Heart left ventricle (tissue), 16 donors: ENCODE data around the gene KCNK7. TPM values are rescaled to one million over a fixed set of nuclear protein-coding genes. Genes with fewer than 3 reads are reported as not detected.

Source experiments
- ATAC-seq, 4 donors: fragments of 200-7000 bp; cut with Tn5 transposase; one replicate each; pipeline ENCODE4 v1.9.1; 2020 to 2022; ENCODE audit warnings: moderate library complexity in 4 of 4, mild to moderate bottlenecking in 3 of 4, moderate number of reproducible peaks in 1 of 4
- DNase-seq, 5 donors: peaks; one replicate each; pipeline ENCODE4 v3.0.0-alpha.2; 2020
- H3K27ac ChIP-seq, 12 donors: fragments of 200-600 bp; sonication (generic) in 4 of 12; one replicate each; pipeline versions ENCODE4 v1.5.0 to v1.8.0; 2016 to 2022; ENCODE audit warnings: mild to moderate bottlenecking in 2 of 12
- H3K27me3 ChIP-seq, 9 donors: fragments of 200-600 bp; sonication (generic) in 2 of 9; one replicate each; pipeline versions ENCODE4 v1.5.1 to v1.8.0; 2016 to 2022; ENCODE audit warnings: mild to moderate bottlenecking in 3 of 9
- H3K36me3 ChIP-seq, 9 donors: fragments of 200-600 bp; sonication (generic) in 2 of 9; one replicate each; pipeline versions ENCODE4 v1.5.0 to v1.8.0; 2018 to 2022; ENCODE audit warnings: mild to moderate bottlenecking in 2 of 9
- H3K4me1 ChIP-seq, 12 donors: fragments of 200-600 bp; sonication (generic) in 4 of 12; one replicate each; pipeline versions ENCODE4 v1.5.0 to v1.8.0; 2016 to 2022; ENCODE audit warnings: mild to moderate bottlenecking in 3 of 12
- H3K4me3 ChIP-seq, 12 donors: fragments of 200-600 bp; sonication (generic) in 4 of 12; one replicate each; pipeline versions ENCODE4 v1.5.0 to v1.8.0; 2017 to 2022; ENCODE audit warnings: mild to moderate bottlenecking in 9 of 12, moderate library complexity in 4 of 12
- H3K9me3 ChIP-seq, 12 donors: fragments of 200-600 bp; sonication (generic) in 4 of 12; one replicate each; pipeline versions ENCODE4 v1.5.0 to v1.8.0; 2016 to 2022; ENCODE audit warnings: mild to moderate bottlenecking in 1 of 12
- POLR2A ChIP-seq, 2 donors: fragments of 450-650 bp; IDR thresholded peaks; one replicate each; pipeline ENCODE4 v1.6.1; 2017; ENCODE audit warnings: antibody characterized with exemption in 2 of 2, mild to moderate bottlenecking in 2 of 2, moderate library complexity in 2 of 2
- WGBS, 4 donors: extraction: QIAGEN DNeasy Blood & Tissue Kit in 2 of 4; methylation state at CpG; one replicate each; pipeline versions ENCODE4 v1.1.5 to v1.1.7; 2013 to 2018; 5-methylcytosine and 5-hydroxymethylcytosine counted together
- intact Hi-C, 10 donors: fragments of 100-400 bp; cut with DNase I; formaldehyde crosslinking; loops; one replicate each; pipeline versions ENCODE4 v1.11.1 to v1.14.2; 2022
- polyA plus RNA-seq, 2 donors: library from polyadenylated mRNA; stranded (reverse); fragments of 200-250 nt; gene quantifications; one replicate each; pipeline ENCODE4 v1.2.3, GENCODE V29; 2013
- total RNA-seq, 9 donors: library from RNA; depleted of rRNA in 2 of 9; stranded (reverse); fragments of >200 nt in 2 of 9; fragmentation: NEBNext Ultra II Directional in 3 of 9; extraction: Animal tissue kit (Norgen Biotek cat#: 25700) in 3 of 9; gene quantifications; one replicate each; pipeline versions ENCODE4 v1.1.0 to v1.2.4, GENCODE V29; 2016 to 2023
- TF ChIP-seq, protein P1 (sequence below), 12 donors: fragments of 200-600 bp; sonication (generic) in 4 of 12; IDR thresholded peaks; one replicate each; pipeline versions ENCODE4 v1.5.0 to v1.8.0; 2018 to 2022; ENCODE audit warnings: antibody characterized with exemption in 12 of 12, mild to moderate bottlenecking in 5 of 12
- donor health status: ischemic (EF 13 %, LVEDD 7.1; RV severe dilation, severe dysfunction).
- donor health status: healthy with polysubstance abuse.
- donor health status: DM: no; HTN: yes; CAD: no.
- donor health status: DM: no; HTN: no; CAD: no.
- donor health status: ischemic (EF 25% LVEDD 6.9; RV normal size, moderate dysfunction).
- donor health status: ischemic (EF 25% LVEDD 5.7; RV mildly dilated, moderate dysfunction).
- donor health status: healthy.
- donor health status: DM: yes; HTN: yes; CAD: no.
- donor health status: ischemic (EF 35%, LVEDD 5.7; RV mildly dilated, moderate dysfunction).
- donor health status: nonischemic (EF 11% LVEDD 7.7; RV severe dilation, severe dysfunction).
- donor health status: DM: yes; HTN: yes; CAD: no.
- donor health status: PGD.
- donor health status: ischemic (EF 29% LVEDD 5.4; RV normal size, mild dysfunction).
- donor health status: nonischemic (EF 23%, LVEDD 6.1; RV moderate dilation, normal function).

The KCNK7 gene
- total and polyA plus RNA-seq, 11 donors, result 0.18 to 1.6 (median 0.42) TPM; not detected in 2

DNA sequence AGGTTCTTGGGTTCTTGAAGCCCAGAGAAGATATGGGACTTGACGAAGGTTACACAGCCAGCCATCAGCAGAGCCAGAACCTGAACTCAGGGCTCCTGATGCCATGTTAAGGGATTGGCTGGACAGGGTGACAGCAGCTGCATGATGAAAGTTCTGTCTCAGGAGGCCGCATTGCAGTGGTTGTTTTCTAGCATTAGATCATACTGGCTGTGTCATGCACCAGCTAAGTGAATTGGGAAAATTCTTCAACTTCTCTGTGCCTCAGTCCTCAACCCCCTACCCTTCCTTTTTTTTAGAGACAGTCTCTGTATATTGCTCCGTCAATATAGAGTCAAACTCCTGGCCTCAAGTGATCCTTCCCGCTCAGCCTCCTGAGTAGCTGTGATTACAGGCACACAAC lies 32.0 kb downstream of the KCNK7 start:
- ATAC-seq, result no peak
- Histone ChIP-seq H3K4me1 (peaks cover 9 to 57% (median 31%) of the 10 kb centered on the region in 12 donors), H3K27me3 (no peaks in the 10 kb centered on the region), H3K36me3 (peaks cover 0 to 14% (median 0%) of the 10 kb centered on the region in 9 donors), H3K9me3 (no peaks in the 10 kb centered on the region), H3K4me3 (no peak overlapping the region), H3K27ac (no peak overlapping the region)
- intact Hi-C loops, result no loop called here
- WGBS, 4 donors, result 94 to 99% (median 96%) methylated on average over 4 of the region's 4 CpGs
- no peak for DNase-seq
- no peak for TF ChIP-seq POLR2A (IDR thresholded peaks at IDR 0.05)
- TF ChIP-seq, protein P1, sequence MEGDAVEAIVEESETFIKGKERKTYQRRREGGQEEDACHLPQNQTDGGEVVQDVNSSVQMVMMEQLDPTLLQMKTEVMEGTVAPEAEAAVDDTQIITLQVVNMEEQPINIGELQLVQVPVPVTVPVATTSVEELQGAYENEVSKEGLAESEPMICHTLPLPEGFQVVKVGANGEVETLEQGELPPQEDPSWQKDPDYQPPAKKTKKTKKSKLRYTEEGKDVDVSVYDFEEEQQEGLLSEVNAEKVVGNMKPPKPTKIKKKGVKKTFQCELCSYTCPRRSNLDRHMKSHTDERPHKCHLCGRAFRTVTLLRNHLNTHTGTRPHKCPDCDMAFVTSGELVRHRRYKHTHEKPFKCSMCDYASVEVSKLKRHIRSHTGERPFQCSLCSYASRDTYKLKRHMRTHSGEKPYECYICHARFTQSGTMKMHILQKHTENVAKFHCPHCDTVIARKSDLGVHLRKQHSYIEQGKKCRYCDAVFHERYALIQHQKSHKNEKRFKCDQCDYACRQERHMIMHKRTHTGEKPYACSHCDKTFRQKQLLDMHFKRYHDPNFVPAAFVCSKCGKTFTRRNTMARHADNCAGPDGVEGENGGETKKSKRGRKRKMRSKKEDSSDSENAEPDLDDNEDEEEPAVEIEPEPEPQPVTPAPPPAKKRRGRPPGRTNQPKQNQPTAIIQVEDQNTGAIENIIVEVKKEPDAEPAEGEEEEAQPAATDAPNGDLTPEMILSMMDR (IDR thresholded peaks at IDR 0.05), result no peak

DNA sequence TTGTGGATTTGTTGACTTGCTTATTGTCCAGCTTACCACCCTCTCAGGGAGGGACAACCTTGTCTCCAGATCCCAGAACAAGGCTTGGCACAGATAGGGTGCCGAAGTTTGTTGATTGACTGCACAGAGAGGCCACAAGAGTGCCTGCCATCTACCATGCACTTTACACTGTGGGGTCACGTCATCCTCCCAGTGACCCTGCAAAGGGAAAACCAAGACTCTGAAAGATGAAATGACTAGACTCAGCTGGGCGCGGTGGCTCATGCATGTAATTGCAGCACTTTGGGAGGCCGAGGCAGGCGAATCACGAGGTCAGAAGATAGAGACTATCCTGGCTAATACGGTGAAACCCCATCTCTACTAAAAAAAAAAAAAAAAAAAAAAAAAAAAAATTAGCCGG lies 32.8 kb downstream of the KCNK7 start:
- TF ChIP-seq, protein P1 (IDR thresholded peaks at IDR 0.05), result no peak
- H3K27ac ChIP-seq, result no peak overlapping the region
- DNase-seq (no peak), ATAC-seq (no peak)
- H3K4me3 ChIP-seq, result no peak overlapping the region
- H3K9me3 ChIP-seq, result no peaks in the 10 kb centered on the region
- 82 to 91% (median 89%) methylated on average over 9 of the region's 9 CpGs for WGBS, 4 donors
- H3K27me3 ChIP-seq, result no peaks in the 10 kb centered on the region
- intact Hi-C loops, result no loop called here
- peaks cover 6 to 52% (median 29%) of the 10 kb centered on the region in 12 donors for H3K4me1 ChIP-seq
- H3K36me3 ChIP-seq, result peaks cover 0 to 6% (median 0%) of the 10 kb centered on the region in 9 donors

DNA sequence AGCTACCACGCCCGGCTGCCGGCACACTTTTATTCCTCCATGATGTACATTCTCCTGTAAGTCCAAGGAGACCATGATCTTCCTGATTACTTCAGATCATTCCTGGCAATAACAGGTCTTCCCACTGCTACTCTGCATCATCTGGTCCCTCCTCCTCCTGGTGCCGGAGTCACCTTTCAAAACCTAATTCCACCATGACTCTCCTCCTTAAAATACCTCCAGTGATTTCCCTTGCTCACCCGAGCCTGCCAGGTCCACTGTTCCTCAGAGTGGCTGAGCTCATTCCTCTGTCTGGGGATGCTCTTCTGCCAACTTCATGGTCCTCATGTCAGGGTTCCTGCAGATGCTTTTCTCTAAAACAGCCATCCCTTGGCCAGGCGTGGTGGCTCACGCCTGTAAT lies 33.6 kb downstream of the KCNK7 start:
- Histone ChIP-seq H3K4me1 (peaks cover 6 to 55% (median 34%) of the 10 kb centered on the region in 12 donors), H3K27ac (no peak overlapping the region), H3K9me3 (no peaks in the 10 kb centered on the region), H3K27me3 (no peaks in the 10 kb centered on the region), H3K36me3 (peaks cover 0 to 5% (median 0%) of the 10 kb centered on the region in 9 donors), H3K4me3 (no peak overlapping the region)
- DNase-seq, result no peak
- TF ChIP-seq POLR2A (IDR thresholded peaks at IDR 0.05), result no peak
- TF ChIP-seq, protein P1 (IDR thresholded peaks at IDR 0.05), result no peak
- intact Hi-C loops, result no loop called here
- ATAC-seq, result no peak
- WGBS, 4 donors, result 84 to 93% (median 89%) methylated on average over 7 of the region's 7 CpGs

DNA sequence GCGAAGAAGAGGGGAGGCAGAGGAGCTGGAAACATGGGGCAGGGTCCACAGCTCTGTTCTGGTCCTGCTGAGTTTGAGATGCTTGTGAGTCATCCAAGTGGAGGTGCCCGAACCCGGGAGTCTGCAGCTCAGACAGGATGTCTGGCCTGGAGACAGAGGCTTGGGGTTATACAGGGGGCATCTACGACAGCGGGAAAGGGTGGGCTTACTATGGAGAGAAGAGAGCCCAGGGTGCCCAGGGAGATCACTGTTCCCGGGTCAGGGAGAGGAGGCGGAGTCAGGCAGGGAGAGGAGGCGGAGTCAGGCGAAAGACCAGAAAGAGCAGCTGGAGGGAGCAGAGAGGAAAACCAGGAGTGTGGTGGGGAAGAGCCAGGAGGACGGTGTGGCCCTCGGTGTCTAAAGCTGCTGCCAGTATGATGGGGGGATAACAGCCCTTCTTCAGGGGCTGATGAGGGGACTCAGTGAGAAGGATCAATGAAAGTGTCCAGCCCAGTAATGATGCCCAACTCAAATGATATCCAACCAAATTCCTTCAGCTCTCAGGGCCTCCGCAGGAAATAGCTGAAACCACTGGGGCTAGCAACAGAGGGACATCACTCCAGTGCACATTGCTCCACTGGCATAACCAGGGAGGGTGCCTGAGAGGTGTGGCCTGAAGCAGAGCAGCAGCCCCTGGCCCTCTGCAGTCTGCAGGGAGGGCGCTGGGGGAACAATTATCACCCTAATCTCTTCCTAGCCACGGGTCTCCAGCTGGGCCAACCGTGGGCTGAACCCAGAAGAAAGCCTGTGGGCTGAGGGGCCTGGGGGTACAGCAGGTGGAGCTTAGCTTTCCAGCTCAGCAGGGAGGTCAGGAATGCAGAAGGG lies 34.8 kb downstream of the KCNK7 start:
- Histone ChIP-seq H3K27me3 (no peaks in the 10 kb centered on the region), H3K27ac (peak overlapping the region in 11 of 12 donors; percentile 86 to 99 (median 96)), H3K4me3 (no peak overlapping the region), H3K36me3 (no peaks in the 10 kb centered on the region), H3K9me3 (no peaks in the 10 kb centered on the region), H3K4me1 (peaks cover 6 to 57% (median 46%) of the 10 kb centered on the region in 12 donors)
- intact Hi-C loops, result no loop called here
- 24 to 35% (median 28%) methylated on average over 13 to 15 of the region's 15 CpGs for WGBS, 4 donors
- TF ChIP-seq, protein P1 (IDR thresholded peaks at IDR 0.05), result no peak
- TF ChIP-seq POLR2A (IDR thresholded peaks at IDR 0.05), result no peak
- peak; percentile 0 to 8 (median 2) for ATAC-seq
- DNase-seq, result peak in 4 of 5 donors; percentile 63 to 75 (median 64)
